ENCODE results near the gene TANK. TPM values are rescaled to one million over a fixed set of nuclear protein-coding genes. Genes with fewer than 3 reads are reported as not detected.

TANK gene
- total RNA-seq, 1 experiment from 2014 or later: 52.5 TPM

DNA sequence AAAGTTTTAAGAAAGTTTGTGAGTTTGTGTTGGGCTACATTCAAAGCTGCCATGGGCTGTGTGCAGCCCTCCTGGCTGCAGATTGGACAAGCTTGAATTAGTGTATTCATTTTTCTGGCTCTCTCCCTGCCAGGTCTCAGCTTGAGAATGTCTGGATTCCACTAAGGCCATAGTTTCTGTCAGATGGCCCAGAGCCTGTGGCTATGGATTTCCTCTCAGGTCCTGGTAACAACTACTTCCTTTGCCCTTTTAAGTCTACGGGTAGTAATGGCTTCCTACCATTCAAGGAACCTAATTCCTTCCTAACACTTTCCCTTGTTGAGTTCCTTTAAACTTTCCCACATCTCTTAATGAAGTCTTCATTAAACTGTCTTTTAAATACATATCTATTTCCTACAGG, 123.7 kb downstream of the TANK start:
- H3K9ac ChIP-seq (ENCODE audit: low read length): no peak overlapping the region
- H3K4me3 ChIP-seq (replicated peaks in 1 of 2; ENCODE audit: low read depth in 1 of 2, low read length in 2 of 2): no peak overlapping the region
- no peak overlapping the region for H3K4me2 ChIP-seq (ENCODE audit: low read length)
- H3K9me2 ChIP-seq (ENCODE audit: insufficient read depth): no peaks in the 10 kb centered on the region
- ATAC-seq (no peak), DNase-seq (ENCODE audit: low read depth, low spot score) (no peak)
- H2AFZ ChIP-seq (ENCODE audit: low read depth, low read length, poor library complexity, severe bottlenecking): no peak overlapping the region
- no TSS peak for BruUV-seq (replicated peaks)
- CTCF ChIA-PET: interaction anchor here (1.6 kb wide), 1 partner anchor 10 kb away, joined by 4 read pairs; no protein-coding TSS in a partner anchor
- POLR2A ChIA-PET: no interaction called here
- no peaks in the 10 kb centered on the region for H3K79me2 ChIP-seq (ENCODE audit: insufficient read depth, low read length)
- H3K4me1 ChIP-seq (ENCODE audit: control insufficient read depth in 1 of 2, insufficient read depth in 2 of 2, low read length in 2 of 2): no peaks in the 10 kb centered on the region
- no peaks in the 10 kb centered on the region for H4K20me1 ChIP-seq (ENCODE audit: insufficient read depth)
- no peaks in the 10 kb centered on the region for H3K27me3 ChIP-seq (ENCODE audit: insufficient read depth, low read length)
- RAD21 ChIA-PET (ENCODE audit: low non-redundant PET in 1 of 2, low total read pairs in 2 of 2, uncharacterized antibody in 2 of 2, unreplicated experiment in 2 of 2): no interaction called here
- TF ChIP-seq POLR2AphosphoS5 (IDR thresholded peaks at IDR 0.05; ENCODE audit: low read depth, low read length) (no peak), YY1 (IDR thresholded peaks at IDR 0.05; ENCODE audit: extremely low read depth, insufficient replicate concordance, low read depth, low read length) (no peak), FOSL1 (IDR thresholded peaks at IDR 0.05; ENCODE audit: low read depth) (no peak), ELF1 (IDR thresholded peaks at IDR 0.05; ENCODE audit: borderline replicate concordance, low read depth) (no peak), CEBPB (IDR thresholded peaks at IDR 0.05; ENCODE audit: low read depth) (no peak), SRF (IDR thresholded peaks at IDR 0.05; ENCODE audit: low read depth) (no peak), RAD21 (IDR thresholded peaks at IDR 0.05; ENCODE audit: low read depth) (no peak), TCF7L2 (IDR thresholded peaks at IDR 0.05; ENCODE audit: borderline replicate concordance, extremely low read depth, insufficient read depth, insufficient read length) (no peak), EZH2 (IDR thresholded peaks at IDR 0.05) (no peak), CBX3 (IDR thresholded peaks at IDR 0.05; ENCODE audit: low read depth) (no peak), SP1 (IDR thresholded peaks at IDR 0.05; ENCODE audit: low read depth) (no peak), ZNF274 (IDR thresholded peaks at IDR 0.05; ENCODE audit: low read depth, low read length) (no peak)
- TF ChIP-seq, protein P1, sequence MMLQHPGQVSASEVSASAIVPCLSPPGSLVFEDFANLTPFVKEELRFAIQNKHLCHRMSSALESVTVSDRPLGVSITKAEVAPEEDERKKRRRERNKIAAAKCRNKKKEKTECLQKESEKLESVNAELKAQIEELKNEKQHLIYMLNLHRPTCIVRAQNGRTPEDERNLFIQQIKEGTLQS (IDR thresholded peaks at IDR 0.05): no peak
- TF ChIP-seq, protein P2, sequence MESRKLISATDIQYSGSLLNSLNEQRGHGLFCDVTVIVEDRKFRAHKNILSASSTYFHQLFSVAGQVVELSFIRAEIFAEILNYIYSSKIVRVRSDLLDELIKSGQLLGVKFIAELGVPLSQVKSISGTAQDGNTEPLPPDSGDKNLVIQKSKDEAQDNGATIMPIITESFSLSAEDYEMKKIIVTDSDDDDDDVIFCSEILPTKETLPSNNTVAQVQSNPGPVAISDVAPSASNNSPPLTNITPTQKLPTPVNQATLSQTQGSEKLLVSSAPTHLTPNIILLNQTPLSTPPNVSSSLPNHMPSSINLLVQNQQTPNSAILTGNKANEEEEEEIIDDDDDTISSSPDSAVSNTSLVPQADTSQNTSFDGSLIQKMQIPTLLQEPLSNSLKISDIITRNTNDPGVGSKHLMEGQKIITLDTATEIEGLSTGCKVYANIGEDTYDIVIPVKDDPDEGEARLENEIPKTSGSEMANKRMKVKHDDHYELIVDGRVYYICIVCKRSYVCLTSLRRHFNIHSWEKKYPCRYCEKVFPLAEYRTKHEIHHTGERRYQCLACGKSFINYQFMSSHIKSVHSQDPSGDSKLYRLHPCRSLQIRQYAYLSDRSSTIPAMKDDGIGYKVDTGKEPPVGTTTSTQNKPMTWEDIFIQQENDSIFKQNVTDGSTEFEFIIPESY (IDR thresholded peaks at IDR 0.05; ENCODE audit: extremely low read depth, insufficient replicate concordance, low read length): no peak
- TF ChIP-seq, protein P3, sequence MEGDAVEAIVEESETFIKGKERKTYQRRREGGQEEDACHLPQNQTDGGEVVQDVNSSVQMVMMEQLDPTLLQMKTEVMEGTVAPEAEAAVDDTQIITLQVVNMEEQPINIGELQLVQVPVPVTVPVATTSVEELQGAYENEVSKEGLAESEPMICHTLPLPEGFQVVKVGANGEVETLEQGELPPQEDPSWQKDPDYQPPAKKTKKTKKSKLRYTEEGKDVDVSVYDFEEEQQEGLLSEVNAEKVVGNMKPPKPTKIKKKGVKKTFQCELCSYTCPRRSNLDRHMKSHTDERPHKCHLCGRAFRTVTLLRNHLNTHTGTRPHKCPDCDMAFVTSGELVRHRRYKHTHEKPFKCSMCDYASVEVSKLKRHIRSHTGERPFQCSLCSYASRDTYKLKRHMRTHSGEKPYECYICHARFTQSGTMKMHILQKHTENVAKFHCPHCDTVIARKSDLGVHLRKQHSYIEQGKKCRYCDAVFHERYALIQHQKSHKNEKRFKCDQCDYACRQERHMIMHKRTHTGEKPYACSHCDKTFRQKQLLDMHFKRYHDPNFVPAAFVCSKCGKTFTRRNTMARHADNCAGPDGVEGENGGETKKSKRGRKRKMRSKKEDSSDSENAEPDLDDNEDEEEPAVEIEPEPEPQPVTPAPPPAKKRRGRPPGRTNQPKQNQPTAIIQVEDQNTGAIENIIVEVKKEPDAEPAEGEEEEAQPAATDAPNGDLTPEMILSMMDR (IDR thresholded peaks at IDR 0.05 in 2 of 3, conservative IDR thresholded peaks at IDR 0.05 in 1 of 3; ENCODE audit: borderline replicate concordance in 1 of 3, insufficient read depth in 1 of 3, low read depth in 2 of 3, low read length in 2 of 3): no peak
- TF ChIP-seq, protein P4, sequence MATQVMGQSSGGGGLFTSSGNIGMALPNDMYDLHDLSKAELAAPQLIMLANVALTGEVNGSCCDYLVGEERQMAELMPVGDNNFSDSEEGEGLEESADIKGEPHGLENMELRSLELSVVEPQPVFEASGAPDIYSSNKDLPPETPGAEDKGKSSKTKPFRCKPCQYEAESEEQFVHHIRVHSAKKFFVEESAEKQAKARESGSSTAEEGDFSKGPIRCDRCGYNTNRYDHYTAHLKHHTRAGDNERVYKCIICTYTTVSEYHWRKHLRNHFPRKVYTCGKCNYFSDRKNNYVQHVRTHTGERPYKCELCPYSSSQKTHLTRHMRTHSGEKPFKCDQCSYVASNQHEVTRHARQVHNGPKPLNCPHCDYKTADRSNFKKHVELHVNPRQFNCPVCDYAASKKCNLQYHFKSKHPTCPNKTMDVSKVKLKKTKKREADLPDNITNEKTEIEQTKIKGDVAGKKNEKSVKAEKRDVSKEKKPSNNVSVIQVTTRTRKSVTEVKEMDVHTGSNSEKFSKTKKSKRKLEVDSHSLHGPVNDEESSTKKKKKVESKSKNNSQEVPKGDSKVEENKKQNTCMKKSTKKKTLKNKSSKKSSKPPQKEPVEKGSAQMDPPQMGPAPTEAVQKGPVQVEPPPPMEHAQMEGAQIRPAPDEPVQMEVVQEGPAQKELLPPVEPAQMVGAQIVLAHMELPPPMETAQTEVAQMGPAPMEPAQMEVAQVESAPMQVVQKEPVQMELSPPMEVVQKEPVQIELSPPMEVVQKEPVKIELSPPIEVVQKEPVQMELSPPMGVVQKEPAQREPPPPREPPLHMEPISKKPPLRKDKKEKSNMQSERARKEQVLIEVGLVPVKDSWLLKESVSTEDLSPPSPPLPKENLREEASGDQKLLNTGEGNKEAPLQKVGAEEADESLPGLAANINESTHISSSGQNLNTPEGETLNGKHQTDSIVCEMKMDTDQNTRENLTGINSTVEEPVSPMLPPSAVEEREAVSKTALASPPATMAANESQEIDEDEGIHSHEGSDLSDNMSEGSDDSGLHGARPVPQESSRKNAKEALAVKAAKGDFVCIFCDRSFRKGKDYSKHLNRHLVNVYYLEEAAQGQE (IDR thresholded peaks at IDR 0.05; ENCODE audit: low read depth): no peak
- no peaks in the 10 kb centered on the region for H3K9me3 ChIP-seq (ENCODE audit: control insufficient read depth in 1 of 2, insufficient read depth in 1 of 2, low read depth in 1 of 2, low read length in 2 of 2)
- no peaks in the 10 kb centered on the region for H3K36me3 ChIP-seq (ENCODE audit: control insufficient read depth in 1 of 2, insufficient read depth in 2 of 2, low read length in 2 of 2)
- H3K27ac ChIP-seq (ENCODE audit: low read depth, low read length): no peak overlapping the region
- intact Hi-C loops (cut with micrococcal nuclease): no loop called here

Measured in HCT116 (cell line).